Type B pancreatic cell (in vitro differentiated cells): Measurements from ENCODE around the gene PTOV1. TPM values are rescaled to one million over a fixed set of nuclear protein-coding genes. Genes with fewer than 3 reads are reported as not detected.

Experiments
- DNase-seq: peaks from one replicate; pipeline ENCODE4 v3.0.0; 2021; ENCODE audit warnings: mixed read lengths; ENCODE audit not compliant: unreplicated experiment; ENCODE audit errors: extremely low spot score
- H3K27ac Mint-ChIP-seq: 2 replicates; pipeline ENCODE4 v1.8.0; 2021; ENCODE audit warnings: mild to moderate bottlenecking, mixed read lengths
- H3K27me3 Mint-ChIP-seq: 2 replicates; pipeline ENCODE4 v1.8.0; 2021; ENCODE audit warnings: mixed read lengths
- H3K36me3 Mint-ChIP-seq: 2 replicates; pipeline ENCODE4 v1.8.0; 2021; ENCODE audit warnings: mixed read lengths
- H3K4me1 Mint-ChIP-seq: one replicate; pipeline ENCODE4 v1.8.0; 2021; ENCODE audit warnings: mixed read lengths; ENCODE audit not compliant: unreplicated experiment
- H3K4me3 Mint-ChIP-seq: 2 replicates; pipeline ENCODE4 v1.8.0; 2021; ENCODE audit warnings: mild to moderate bottlenecking, mixed read lengths
- H3K9me3 Mint-ChIP-seq: 2 replicates; pipeline ENCODE4 v1.8.0; 2021; ENCODE audit warnings: mixed read lengths
- total RNA-seq: library from RNA; stranded (reverse); gene quantifications from 2 replicates; pipeline ENCODE4 v1.2.1, GENCODE V29; 2021; ENCODE audit warnings: low replicate concordance
- TF ChIP-seq, protein P1 (sequence below): fragments of 200-600 bp; sonication (generic); conservative IDR thresholded peaks from 2 replicates; pipeline ENCODE4 v1.5.0; 2021; ENCODE audit warnings: antibody characterized with exemption, mild to moderate bottlenecking

Gene PTOV1
- total RNA-seq, 1 donor from 2014 or later: 388 TPM

- H3K36me3 Mint-ChIP-seq: peaks cover 23% of the 10 kb centered on the region
- no peak overlapping the region for H3K27ac Mint-ChIP-seq
Observed at GRCh38 chr19:49880162-49880869, 29.4 kb downstream of the PTOV1 start.

GRCh38 chr19:49881186-49881585 lies 30.2 kb downstream of the PTOV1 start:
- no peak for DNase-seq
- Mint-ChIP-seq H3K4me3 (no peak overlapping the region), H3K36me3 (peaks cover 24% of the 10 kb centered on the region)

More at GRCh38 chr19:49880162-49880869, 29.4 kb downstream of the PTOV1 start:
- no peaks in the 10 kb centered on the region for H3K27me3 Mint-ChIP-seq
- H3K4me3 Mint-ChIP-seq: no peak overlapping the region
- DNase-seq: no peak
- no peaks in the 10 kb centered on the region for H3K9me3 Mint-ChIP-seq
- TF ChIP-seq, protein P1, sequence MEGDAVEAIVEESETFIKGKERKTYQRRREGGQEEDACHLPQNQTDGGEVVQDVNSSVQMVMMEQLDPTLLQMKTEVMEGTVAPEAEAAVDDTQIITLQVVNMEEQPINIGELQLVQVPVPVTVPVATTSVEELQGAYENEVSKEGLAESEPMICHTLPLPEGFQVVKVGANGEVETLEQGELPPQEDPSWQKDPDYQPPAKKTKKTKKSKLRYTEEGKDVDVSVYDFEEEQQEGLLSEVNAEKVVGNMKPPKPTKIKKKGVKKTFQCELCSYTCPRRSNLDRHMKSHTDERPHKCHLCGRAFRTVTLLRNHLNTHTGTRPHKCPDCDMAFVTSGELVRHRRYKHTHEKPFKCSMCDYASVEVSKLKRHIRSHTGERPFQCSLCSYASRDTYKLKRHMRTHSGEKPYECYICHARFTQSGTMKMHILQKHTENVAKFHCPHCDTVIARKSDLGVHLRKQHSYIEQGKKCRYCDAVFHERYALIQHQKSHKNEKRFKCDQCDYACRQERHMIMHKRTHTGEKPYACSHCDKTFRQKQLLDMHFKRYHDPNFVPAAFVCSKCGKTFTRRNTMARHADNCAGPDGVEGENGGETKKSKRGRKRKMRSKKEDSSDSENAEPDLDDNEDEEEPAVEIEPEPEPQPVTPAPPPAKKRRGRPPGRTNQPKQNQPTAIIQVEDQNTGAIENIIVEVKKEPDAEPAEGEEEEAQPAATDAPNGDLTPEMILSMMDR: no peak
- peaks cover 4% of the 10 kb centered on the region for H3K4me1 Mint-ChIP-seq

DNA sequence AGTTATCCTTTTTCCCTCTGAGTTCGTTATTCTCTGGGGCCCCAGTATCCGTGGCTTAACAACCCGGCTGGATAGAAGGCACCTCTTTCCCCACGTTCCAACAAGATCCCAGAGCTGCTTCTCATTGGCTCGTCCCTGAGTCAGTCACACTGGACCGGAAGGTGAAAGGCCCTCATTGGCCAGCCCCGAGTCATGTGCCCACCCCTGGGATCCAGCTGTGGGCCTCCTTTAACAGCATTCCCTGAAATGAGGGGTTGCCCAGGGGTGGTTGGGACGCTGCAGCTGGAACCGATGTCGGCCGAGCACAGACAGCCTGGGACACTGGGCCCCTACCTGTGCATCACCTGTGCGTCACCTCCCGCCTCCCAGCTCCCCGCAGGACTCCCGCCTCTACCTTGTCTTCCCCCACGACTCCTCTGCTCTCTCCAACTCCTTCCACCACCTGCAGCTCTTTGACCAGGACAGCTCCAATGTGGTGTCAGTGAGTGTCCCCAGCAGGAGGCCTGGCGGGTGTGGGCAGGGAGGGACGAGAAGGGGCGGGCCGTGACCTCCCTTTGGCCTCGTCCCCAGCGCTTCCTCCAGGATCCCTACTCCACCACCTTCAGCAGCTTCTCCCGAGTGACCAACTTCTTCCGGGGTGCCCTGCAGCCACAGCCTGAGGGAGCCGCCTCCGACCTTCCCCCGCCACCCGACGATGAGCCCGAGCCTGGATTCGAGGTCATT lies 30.9 kb downstream of the PTOV1 start:
- H3K27ac Mint-ChIP-seq: no peak overlapping the region
- H3K9me3 Mint-ChIP-seq: no peaks in the 10 kb centered on the region
- peaks cover 27% of the 10 kb centered on the region for H3K36me3 Mint-ChIP-seq
- TF ChIP-seq, protein P1: no peak
- no peak overlapping the region for H3K4me3 Mint-ChIP-seq
- DNase-seq: no peak
- peaks cover 4% of the 10 kb centered on the region for H3K4me1 Mint-ChIP-seq
- no peaks in the 10 kb centered on the region for H3K27me3 Mint-ChIP-seq

More at GRCh38 chr19:49881186-49881585, 30.2 kb downstream of the PTOV1 start:
- H3K27ac Mint-ChIP-seq: no peak overlapping the region
- no peaks in the 10 kb centered on the region for H3K9me3 Mint-ChIP-seq
- H3K27me3 Mint-ChIP-seq: no peaks in the 10 kb centered on the region
- TF ChIP-seq, protein P1: no peak
- H3K4me1 Mint-ChIP-seq: peaks cover 4% of the 10 kb centered on the region

DNA sequence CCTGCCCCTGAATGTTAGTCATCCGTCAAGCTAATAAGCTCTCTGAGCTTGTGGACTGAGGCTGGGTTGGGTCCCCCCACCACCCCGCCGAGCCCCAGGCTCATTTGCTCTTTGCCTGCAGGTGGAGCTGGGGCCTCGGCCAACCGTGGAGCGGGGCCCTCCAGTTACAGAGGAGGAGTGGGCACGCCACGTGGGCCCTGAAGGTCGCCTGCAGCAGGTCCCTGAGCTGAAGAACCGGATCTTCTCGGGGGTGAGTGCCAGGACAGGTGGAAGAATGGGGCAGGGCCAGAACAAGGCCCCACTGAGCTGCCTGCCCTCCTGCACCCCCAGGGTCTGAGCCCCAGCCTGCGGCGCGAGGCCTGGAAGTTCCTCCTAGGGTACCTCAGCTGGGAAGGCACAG lies 31.7 kb downstream of the PTOV1 start:
- Mint-ChIP-seq H3K27ac (no peak overlapping the region), H3K9me3 (no peaks in the 10 kb centered on the region), H3K4me1 (peaks cover 4% of the 10 kb centered on the region), H3K4me3 (no peak overlapping the region), H3K36me3 (peaks cover 27% of the 10 kb centered on the region), H3K27me3 (no peaks in the 10 kb centered on the region)
- TF ChIP-seq, protein P1: no peak
- no peak for DNase-seq

- TF ChIP-seq, protein P1: no peak
- Mint-ChIP-seq H3K27ac (no peak overlapping the region), H3K4me3 (no peak overlapping the region), H3K36me3 (peaks cover 25% of the 10 kb centered on the region), H3K4me1 (peaks cover 1% of the 10 kb centered on the region), H3K9me3 (no peaks in the 10 kb centered on the region), H3K27me3 (no peaks in the 10 kb centered on the region)
- DNase-seq: no peak
Observed at GRCh38 chr19:49883094-49883493, 32.1 kb downstream of the PTOV1 start.
